Astrocyte (in vitro differentiated cells and primary cell): Measurements from ENCODE around the gene NEDD9.

Experiments
- CTCF ChIP-seq: IDR thresholded peaks from 2 replicates; pipeline ENCODE4 v1.5.1; 2011; ENCODE audit warnings: low read depth, mild to moderate bottlenecking, inconsistent platforms, low read length, moderate library complexity; ENCODE audit not compliant: insufficient read depth
- EZH2 ChIP-seq: IDR thresholded peaks from 2 replicates; pipeline ENCODE4 v1.6.1; 2012; ENCODE audit warnings: mild to moderate bottlenecking, low read length, inconsistent platforms; ENCODE audit not compliant: insufficient read depth

- TF ChIP-seq CTCF (no peak), EZH2 (no peak)
Observed at GRCh38 chr6:11204794-11205366, 27.6 kb downstream of the NEDD9 start.
